Neural cell (in vitro differentiated cells): ENCODE data around the gene CACNA1C. TPM values are rescaled to one million over a fixed set of nuclear protein-coding genes. Genes with fewer than 3 reads are reported as not detected.

Source experiments
- H2AFZ ChIP-seq: fragments of 200-600, 300-800 bp; sonication (generic), shearing (Covaris generic); 2 replicates; pipeline ENCODE4 v1.6.0; 2014; ENCODE audit warnings: low read depth, mild to moderate bottlenecking, antibody characterized with exemption, low read length, moderate library complexity
- H3F3A ChIP-seq: fragments of 200-600 bp; shearing (Covaris generic); 2 replicates; pipeline ENCODE4 v1.6.1; 2016; ENCODE audit warnings: mild to moderate bottlenecking, moderate library complexity, mixed read lengths, antibody characterized with exemption, low read length; ENCODE audit not compliant: insufficient read depth, poor library complexity, severe bottlenecking
- H3K27ac ChIP-seq: fragments of 200-600, 300-800 bp; sonication (generic), shearing (Covaris generic); 2 replicates; pipeline ENCODE4 v1.5.1; 2014; ENCODE audit warnings: mild to moderate bottlenecking, low read length, moderate library complexity
- H3K27me3 ChIP-seq: fragments of 300-800, 200-600 bp; sonication (generic), shearing (Covaris generic); 2 replicates; pipeline ENCODE4 v1.6.0; 2014; ENCODE audit warnings: mild to moderate bottlenecking, low read depth, low read length, moderate library complexity; ENCODE audit not compliant: insufficient read depth
- H3K36me3 ChIP-seq: fragments of 300-800, 200-600 bp; sonication (generic), shearing (Covaris generic); 2 replicates; pipeline ENCODE4 v1.5.1; 2014; ENCODE audit warnings: mild to moderate bottlenecking, antibody characterized with exemption, low read length, moderate library complexity; ENCODE audit not compliant: insufficient read depth
- H3K4me2 ChIP-seq: fragments of 300-800, 200-600 bp; sonication (generic), shearing (Covaris generic); 2 replicates; pipeline ENCODE4 v1.6.0; 2014; ENCODE audit warnings: mild to moderate bottlenecking, low read length
- H3K4me3 ChIP-seq: fragments of 300-800, 200-600 bp; sonication (generic), shearing (Covaris generic); 2 replicates; pipeline ENCODE4 v1.5.1; 2014; ENCODE audit warnings: mild to moderate bottlenecking, low read length, moderate library complexity
- H3K79me2 ChIP-seq: fragments of 200-600 bp; shearing (Covaris generic); replicated peaks from 2 replicates; pipeline ENCODE4 v1.6.0; 2014; ENCODE audit warnings: mild to moderate bottlenecking, low read length, moderate library complexity; ENCODE audit not compliant: insufficient read depth
- H3K9ac ChIP-seq: fragments of 300-800, 200-600 bp; sonication (generic), shearing (Covaris generic); 2 replicates; pipeline ENCODE4 v1.6.1; 2016; ENCODE audit warnings: mild to moderate bottlenecking, low read length, mixed read lengths
- H3K9me2 ChIP-seq: fragments of 200-600 bp; shearing (Covaris generic); 2 replicates; pipeline ENCODE4 v1.6.1; 2016; ENCODE audit warnings: mild to moderate bottlenecking, low read length, mixed read lengths; ENCODE audit not compliant: insufficient read depth
- H3K9me3 ChIP-seq: fragments of 200-600, 300-800 bp; sonication (generic), shearing (Covaris generic); 2 replicates; pipeline ENCODE4 v1.6.1; 2016; ENCODE audit warnings: mild to moderate bottlenecking, mixed run types, low read length, moderate library complexity, mixed read lengths
- H4K20me1 ChIP-seq: fragments of 200-600 bp; shearing (Covaris generic); 2 replicates; pipeline ENCODE4 v1.6.1; 2016; ENCODE audit warnings: mild to moderate bottlenecking, mixed run types; ENCODE audit not compliant: insufficient read depth
- CTCF ChIP-seq: fragments of 450-650 bp; IDR thresholded peaks from 2 replicates; pipeline ENCODE4 v1.5.1; 2014; ENCODE audit warnings: antibody characterized with exemption, mild to moderate bottlenecking, moderate library complexity; ENCODE audit not compliant: poor library complexity, severe bottlenecking
- EP300 ChIP-seq: fragments of 450-650 bp; conservative IDR thresholded peaks from 2 replicates; pipeline ENCODE4 v1.6.1; 2014; ENCODE audit warnings: antibody characterized with exemption, mild to moderate bottlenecking, moderate library complexity; ENCODE audit not compliant: poor library complexity, severe bottlenecking
- EZH2 ChIP-seq: fragments of 200-600, 300-800 bp; shearing (Covaris generic), sonication (generic); IDR thresholded peaks from 2 replicates; pipeline ENCODE4 v1.6.1; 2014; ENCODE audit warnings: antibody characterized with exemption, low read length, borderline replicate concordance, mild to moderate bottlenecking; ENCODE audit not compliant: insufficient read depth, poor library complexity, severe bottlenecking
- MXI1 ChIP-seq: fragments of 450-650 bp; conservative IDR thresholded peaks from 2 replicates; pipeline ENCODE4 v1.6.1; 2014; ENCODE audit warnings: antibody characterized with exemption, mild to moderate bottlenecking; ENCODE audit not compliant: poor library complexity, severe bottlenecking
- POLR2AphosphoS5 ChIP-seq: IDR thresholded peaks from 2 replicates; pipeline ENCODE4 v1.6.1; 2012
- RAD21 ChIP-seq: fragments of 450-650 bp; conservative IDR thresholded peaks from 2 replicates; pipeline ENCODE4 v1.6.1; 2014; ENCODE audit warnings: antibody characterized with exemption, mild to moderate bottlenecking, moderate library complexity
- SMC3 ChIP-seq: fragments of 450-650 bp; conservative IDR thresholded peaks from 2 replicates; pipeline ENCODE4 v1.6.1; 2014; ENCODE audit warnings: antibody characterized with exemption, mild to moderate bottlenecking, moderate library complexity; ENCODE audit not compliant: poor library complexity
- TAF1 ChIP-seq: IDR thresholded peaks from 2 replicates; pipeline ENCODE4 v1.6.1; 2012; ENCODE audit warnings: low read depth
- polyA plus RNA-seq: library from polyadenylated mRNA; depleted of rRNA; stranded (reverse); fragments of >200 nt; gene quantifications from 2 replicates; pipeline ENCODE4 v1.2.3, GENCODE V29; 2014
- TF ChIP-seq, protein P1 (sequence below): IDR thresholded peaks from 2 replicates; pipeline ENCODE4 v1.6.1; 2012; ENCODE audit warnings: borderline replicate concordance

CACNA1C gene
- polyA plus RNA-seq, 1 donor from 2014 or later = 9.7 TPM

DNA sequence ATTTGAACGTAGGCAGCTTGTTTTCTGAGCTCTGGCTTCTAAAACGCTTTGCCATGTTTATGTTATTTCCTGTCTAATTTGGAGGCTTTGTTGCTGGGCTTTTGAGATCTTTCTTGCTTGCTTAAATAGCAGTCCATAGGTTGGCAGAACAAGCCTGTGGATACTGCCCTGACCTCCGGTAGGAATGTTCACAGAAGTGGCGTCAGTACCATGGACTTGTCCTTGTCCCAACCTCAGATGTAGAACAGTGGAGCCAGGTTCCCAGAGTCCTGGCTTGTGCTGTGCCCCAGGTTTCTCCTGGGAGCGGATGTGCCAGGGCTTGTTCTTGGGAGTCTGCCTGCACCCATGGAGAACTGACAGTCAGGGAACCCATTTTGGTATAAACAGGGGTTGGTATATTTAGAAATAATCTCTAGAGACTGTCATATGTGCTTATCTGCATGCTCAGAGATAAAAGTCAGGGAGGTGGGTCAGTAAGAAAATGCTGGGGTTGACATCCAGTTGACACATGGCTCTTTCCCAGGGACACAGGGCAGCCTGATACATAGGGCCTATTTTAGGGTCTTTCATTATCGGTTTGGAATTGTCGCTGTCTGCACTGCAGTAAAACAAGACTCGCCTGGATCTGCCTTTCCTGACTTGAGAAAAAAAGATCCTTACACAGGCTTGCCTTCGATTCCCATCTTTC is 22.9 kb downstream of the CACNA1C start:
- Histone ChIP-seq H3K9ac (no peak overlapping the region), H3K4me3 (no peak overlapping the region), H3K9me3 (no peaks in the 10 kb centered on the region), H4K20me1 (no peaks in the 10 kb centered on the region), H3K27ac (no peak overlapping the region), H3F3A (no peaks in the 10 kb centered on the region), H2AFZ (no peak overlapping the region), H3K36me3 (no peaks in the 10 kb centered on the region), H3K79me2 (no peaks in the 10 kb centered on the region), H3K4me2 (no peak overlapping the region), H3K9me2 (no peaks in the 10 kb centered on the region), H3K27me3 (no peaks in the 10 kb centered on the region)
- TF ChIP-seq EP300 (no peak), TAF1 (no peak), SMC3 (no peak), MXI1 (no peak), RAD21 (no peak), EZH2 (no peak), CTCF (no peak), POLR2AphosphoS5 (no peak)
- TF ChIP-seq, protein P1, sequence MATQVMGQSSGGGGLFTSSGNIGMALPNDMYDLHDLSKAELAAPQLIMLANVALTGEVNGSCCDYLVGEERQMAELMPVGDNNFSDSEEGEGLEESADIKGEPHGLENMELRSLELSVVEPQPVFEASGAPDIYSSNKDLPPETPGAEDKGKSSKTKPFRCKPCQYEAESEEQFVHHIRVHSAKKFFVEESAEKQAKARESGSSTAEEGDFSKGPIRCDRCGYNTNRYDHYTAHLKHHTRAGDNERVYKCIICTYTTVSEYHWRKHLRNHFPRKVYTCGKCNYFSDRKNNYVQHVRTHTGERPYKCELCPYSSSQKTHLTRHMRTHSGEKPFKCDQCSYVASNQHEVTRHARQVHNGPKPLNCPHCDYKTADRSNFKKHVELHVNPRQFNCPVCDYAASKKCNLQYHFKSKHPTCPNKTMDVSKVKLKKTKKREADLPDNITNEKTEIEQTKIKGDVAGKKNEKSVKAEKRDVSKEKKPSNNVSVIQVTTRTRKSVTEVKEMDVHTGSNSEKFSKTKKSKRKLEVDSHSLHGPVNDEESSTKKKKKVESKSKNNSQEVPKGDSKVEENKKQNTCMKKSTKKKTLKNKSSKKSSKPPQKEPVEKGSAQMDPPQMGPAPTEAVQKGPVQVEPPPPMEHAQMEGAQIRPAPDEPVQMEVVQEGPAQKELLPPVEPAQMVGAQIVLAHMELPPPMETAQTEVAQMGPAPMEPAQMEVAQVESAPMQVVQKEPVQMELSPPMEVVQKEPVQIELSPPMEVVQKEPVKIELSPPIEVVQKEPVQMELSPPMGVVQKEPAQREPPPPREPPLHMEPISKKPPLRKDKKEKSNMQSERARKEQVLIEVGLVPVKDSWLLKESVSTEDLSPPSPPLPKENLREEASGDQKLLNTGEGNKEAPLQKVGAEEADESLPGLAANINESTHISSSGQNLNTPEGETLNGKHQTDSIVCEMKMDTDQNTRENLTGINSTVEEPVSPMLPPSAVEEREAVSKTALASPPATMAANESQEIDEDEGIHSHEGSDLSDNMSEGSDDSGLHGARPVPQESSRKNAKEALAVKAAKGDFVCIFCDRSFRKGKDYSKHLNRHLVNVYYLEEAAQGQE = no peak

DNA sequence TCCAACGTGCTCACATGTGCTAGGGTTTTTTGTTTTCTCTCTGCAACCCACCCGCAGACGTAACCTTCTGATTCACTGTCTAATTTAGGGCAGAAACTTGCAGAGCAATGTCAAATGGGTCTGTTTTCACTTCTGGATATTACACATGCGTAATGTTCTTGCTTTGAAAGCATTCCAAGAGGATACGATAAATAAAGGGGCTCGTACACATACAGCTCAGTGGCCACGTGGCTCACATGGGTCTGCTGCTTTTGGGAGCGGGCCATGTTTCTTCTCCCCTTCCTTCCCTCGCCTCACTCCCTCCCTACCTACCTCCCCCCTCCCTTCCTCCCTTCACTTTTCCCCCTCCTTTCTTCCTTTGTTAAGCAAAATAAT is 23.4 kb downstream of the CACNA1C start:
- Histone ChIP-seq H3K4me3 (no peak overlapping the region), H3K9me3 (no peaks in the 10 kb centered on the region), H3K27me3 (no peaks in the 10 kb centered on the region), H4K20me1 (no peaks in the 10 kb centered on the region), H2AFZ (no peak overlapping the region), H3K9me2 (no peaks in the 10 kb centered on the region), H3F3A (no peaks in the 10 kb centered on the region), H3K4me2 (no peak overlapping the region), H3K79me2 (no peaks in the 10 kb centered on the region), H3K36me3 (no peaks in the 10 kb centered on the region), H3K27ac (no peak overlapping the region), H3K9ac (no peak overlapping the region)
- TF ChIP-seq TAF1 (no peak), SMC3 (no peak), EP300 (no peak), EZH2 (no peak), CTCF (no peak)
- TF ChIP-seq, protein P1 = no peak
